Cardiac fibroblast (primary cell): ENCODE data around the gene GRIA3.
"Not testable (repeated sequence)": the region's sequence is repeated elsewhere in the genome, so short reads cannot be mapped to it uniquely, and the experiment has no call there.

Experiments used
- DNase-seq, 2 donors: peaks; one replicate each; pipeline versions ENCODE4 v3.0.0 to v3.0.0-alpha.2; 2010; ENCODE audit warnings: low read depth in 2 of 2
- H3K4me3 ChIP-seq, 2 donors: replicated peaks in 1 of 2; 1 replicate in 1 of 2; 2 replicates in 1 of 2; pipeline ENCODE4 v1.5.1; 2011; ENCODE audit warnings: low read depth in 2 of 2, low read length in 2 of 2, mild to moderate bottlenecking in 2 of 2, moderate library complexity in 1 of 2
- TF ChIP-seq, protein P1 (sequence below): IDR thresholded peaks from one replicate; pipeline ENCODE4 v1.5.1; 2011; ENCODE audit warnings: low read depth, mild to moderate bottlenecking, low read length, inconsistent platforms

The GRIA3 gene

DNA sequence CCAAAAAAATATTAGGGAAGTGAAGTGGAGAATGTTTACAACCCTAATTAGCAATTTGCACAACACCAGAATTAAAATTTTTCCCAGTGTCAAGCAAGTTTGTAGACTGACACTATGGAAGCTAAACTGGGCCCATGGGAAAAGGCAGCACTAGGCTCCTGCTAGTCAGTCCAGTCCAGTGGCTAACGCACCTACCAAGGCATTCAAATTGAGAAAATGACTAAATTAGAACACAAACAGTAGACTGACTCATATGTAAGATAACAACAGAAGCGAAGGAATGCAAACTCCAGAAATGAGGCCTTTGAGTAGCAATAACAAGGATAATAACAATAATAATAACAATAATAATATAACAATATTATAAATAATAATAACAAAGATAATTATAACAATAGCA is 90.7 kb downstream of the GRIA3 start:
- no peak overlapping the region for H3K4me3 ChIP-seq
- TF ChIP-seq, protein P1, sequence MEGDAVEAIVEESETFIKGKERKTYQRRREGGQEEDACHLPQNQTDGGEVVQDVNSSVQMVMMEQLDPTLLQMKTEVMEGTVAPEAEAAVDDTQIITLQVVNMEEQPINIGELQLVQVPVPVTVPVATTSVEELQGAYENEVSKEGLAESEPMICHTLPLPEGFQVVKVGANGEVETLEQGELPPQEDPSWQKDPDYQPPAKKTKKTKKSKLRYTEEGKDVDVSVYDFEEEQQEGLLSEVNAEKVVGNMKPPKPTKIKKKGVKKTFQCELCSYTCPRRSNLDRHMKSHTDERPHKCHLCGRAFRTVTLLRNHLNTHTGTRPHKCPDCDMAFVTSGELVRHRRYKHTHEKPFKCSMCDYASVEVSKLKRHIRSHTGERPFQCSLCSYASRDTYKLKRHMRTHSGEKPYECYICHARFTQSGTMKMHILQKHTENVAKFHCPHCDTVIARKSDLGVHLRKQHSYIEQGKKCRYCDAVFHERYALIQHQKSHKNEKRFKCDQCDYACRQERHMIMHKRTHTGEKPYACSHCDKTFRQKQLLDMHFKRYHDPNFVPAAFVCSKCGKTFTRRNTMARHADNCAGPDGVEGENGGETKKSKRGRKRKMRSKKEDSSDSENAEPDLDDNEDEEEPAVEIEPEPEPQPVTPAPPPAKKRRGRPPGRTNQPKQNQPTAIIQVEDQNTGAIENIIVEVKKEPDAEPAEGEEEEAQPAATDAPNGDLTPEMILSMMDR, result no peak
- DNase-seq, result peak in 1 of 2 donors; percentile 20

DNA sequence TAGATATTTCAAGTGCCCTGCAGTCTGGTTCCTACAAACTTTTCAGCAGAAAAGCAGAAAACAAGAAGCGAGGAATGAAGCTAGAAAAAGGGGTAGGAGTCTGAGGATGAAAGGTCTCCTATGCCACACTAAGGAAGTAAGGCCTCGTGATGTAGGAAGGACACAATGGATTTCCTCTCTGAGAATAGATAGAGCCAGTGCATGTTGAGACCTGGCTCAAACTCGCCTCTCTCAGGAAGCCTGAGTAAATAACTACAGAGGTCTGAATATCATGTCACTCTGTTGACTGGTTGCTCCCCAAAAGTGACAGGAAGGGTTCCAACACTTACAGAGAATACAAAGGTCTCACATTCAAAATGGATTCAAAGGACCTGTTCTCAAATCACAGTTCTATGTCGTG is 93.3 kb downstream of the GRIA3 start:
- no peak for DNase-seq
- H3K4me3 ChIP-seq, result no peak overlapping the region
- TF ChIP-seq, protein P1, result no peak

DNA sequence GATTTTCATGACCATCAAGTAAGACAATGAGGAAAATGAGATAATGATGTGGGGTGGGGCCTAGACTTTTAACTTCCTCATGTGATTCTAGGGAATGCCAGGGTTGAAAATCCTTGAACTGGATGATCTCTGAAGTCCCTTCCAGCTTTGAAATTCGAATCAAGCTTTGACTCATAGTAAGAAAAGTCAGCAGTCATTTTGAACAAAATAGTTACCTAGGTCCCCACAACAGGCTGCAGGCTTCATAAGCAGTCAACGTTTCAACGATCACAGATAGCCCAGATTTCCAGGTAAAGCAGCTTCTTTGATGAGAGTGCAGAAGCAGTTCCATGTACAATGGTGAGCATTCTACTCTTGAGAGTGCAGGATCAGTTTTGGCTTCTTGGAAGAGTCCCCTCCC is 93.7 kb downstream of the GRIA3 start:
- no peak overlapping the region for H3K4me3 ChIP-seq
- TF ChIP-seq, protein P1, result no peak
- DNase-seq, result no peak

DNA sequence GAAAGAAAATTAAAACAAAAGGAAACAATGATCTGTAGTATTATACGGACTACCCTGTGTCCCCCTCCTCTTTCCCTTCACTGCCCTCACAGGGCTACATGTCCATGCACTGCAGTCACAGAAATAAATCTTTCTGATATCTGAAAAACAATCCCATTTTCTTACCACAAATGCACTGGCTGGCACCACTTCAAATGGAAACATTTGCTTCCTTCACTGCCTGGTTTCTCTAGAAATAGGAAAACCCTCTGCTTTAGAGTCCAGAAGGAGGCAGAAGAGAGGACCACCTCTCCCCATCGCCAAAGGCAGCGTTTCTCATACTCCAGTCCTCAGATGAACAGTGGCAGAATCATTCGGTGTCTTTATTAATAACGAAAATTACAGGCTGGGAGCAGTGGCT is 98.2 kb downstream of the GRIA3 start:
- H3K4me3 ChIP-seq, result no peak overlapping the region
- TF ChIP-seq, protein P1, result no peak
- DNase-seq, result no peak

DNA sequence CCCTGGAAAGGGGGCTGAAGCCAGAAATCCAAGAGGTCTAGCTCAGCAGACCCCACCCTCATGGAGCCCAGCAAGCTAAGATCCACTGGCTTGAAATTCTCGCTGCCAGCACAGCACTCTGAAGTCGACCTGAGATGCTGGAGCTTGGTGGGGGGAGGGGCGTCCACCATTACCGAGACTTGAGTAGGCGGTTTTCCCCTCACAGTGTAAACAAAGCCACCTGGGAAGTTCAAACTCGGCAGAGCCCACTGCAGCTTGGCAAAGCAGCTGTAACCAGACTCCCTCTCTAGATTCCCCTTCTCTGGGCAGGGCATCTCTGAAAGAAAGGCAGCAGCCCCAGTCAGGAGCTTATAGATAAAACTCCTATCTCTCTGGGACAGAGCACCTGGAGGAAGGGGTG is 99.3 kb downstream of the GRIA3 start:
- not testable (repeated sequence) for H3K4me3 ChIP-seq, DNase-seq

DNA sequence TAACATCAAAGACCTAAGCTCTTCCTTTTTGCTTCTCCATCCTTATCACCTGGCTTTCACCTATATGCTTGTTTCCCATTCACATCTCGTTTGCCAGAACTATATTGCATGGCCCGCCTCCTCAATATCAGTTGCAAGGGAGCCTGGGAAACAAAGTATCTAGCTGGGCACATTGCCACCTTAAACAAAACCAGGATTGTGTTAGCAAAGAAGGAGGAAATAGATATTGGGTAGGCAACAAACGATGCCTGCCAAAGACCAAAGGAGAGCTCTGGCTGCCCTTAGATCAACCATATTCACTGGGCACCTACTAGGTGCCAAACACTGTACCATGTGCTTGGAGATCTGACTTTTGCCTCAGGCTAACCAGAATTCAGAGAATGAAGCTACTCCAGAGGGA is 107.5 kb downstream of the GRIA3 start:
- no peak overlapping the region for H3K4me3 ChIP-seq
- DNase-seq, result no peak
- TF ChIP-seq, protein P1, result no peak

DNA sequence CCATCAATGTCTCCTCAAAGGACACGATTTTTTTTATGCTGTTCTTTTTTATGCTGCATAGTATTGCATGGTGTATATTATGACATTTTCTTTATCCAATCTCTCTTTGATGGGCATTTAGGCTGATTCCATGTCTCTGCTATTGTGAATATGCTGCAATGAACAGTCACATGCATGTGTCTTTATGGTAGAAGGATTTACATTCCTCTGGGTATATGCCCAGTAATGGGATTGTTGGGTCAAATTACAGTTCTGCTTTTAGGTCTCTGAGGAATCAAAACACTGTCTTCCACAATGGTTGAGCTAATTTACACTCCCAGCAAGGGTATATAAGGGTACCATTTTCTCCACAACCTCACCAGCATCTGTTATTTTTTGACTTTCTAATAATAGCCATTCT is 113.9 kb downstream of the GRIA3 start:
- DNase-seq, result no peak
- TF ChIP-seq, protein P1, result no peak
- no peak overlapping the region for H3K4me3 ChIP-seq
